Suppressor macrophage treated with lipopolysaccharide for 4 hours (primary cell): ENCODE data around the gene TBC1D9B.
A peak's percentile ranks its signal among the peaks of the same experiment; 100 is the strongest.

Source experiments
- DNase-seq: peaks from one replicate; pipeline ENCODE4 v3.0.0-alpha.2; 2020

TBC1D9B gene

DNA sequence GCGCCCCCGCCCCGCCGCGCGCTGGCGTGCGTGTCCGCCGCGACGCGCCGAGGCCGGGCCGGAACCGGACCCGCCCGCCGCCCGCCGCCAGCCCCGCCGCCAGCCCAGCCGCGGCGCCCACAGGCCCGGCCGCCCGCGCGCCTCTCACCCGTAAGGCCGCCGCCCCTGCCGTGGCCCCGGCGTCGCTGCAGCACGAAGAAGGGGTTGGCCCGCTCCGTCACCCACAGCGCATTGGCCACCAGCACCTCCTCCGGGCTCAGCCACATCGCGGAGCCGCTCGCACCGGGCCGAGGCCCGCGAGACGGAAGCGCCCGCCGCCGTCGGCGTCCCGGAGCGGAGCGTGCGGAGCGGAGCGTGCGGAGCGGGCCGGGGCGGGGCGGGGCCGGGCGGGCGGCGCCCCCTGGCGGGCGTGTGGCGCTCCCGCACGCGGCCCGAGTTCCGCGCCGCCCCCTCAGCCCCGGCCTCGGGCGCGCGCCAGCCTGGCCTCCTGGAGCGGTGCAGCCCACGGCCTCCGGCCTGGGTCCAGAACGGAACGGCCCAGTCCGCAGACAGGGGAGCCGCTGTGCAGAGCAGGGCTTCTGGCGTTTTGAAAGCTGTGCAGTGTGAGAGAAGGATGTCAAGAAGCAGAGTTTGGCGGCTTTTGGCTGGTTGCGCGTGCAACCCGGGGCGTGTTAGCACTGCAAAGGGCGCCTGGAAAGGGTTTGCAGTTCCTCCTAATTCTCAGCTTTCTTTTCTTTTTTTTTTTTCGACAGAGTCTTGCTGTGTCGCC is at the start of gene TBC1D9B:
TSS of gene TBC1D9B (minus strand) at position 342 of the 769 bp plus-strand sequence. CDS start at position 266, 76 bp downstream.
- peak; percentile 92 for DNase-seq

DNA sequence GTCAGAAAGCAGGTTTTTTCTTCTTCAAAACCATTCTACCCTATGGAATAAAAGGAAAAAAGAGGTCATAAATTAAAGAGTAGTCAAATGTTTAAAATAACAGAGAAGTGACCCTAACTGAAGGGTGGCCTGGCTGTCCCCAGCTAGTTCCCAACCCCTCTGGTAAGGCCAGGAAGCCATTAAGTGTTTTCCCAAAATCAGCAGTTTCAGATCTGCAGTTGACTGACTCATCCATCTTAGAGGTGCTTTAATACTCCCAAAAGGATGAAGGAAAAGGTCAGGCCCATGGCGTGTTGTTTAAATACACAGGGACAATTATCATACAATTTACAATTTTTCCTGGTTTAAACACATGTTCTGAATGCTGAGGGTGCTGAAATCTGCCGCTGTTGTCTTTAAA is 47.9 kb upstream of the TBC1D9B start:
- DNase-seq, result peak; percentile 35

DNA sequence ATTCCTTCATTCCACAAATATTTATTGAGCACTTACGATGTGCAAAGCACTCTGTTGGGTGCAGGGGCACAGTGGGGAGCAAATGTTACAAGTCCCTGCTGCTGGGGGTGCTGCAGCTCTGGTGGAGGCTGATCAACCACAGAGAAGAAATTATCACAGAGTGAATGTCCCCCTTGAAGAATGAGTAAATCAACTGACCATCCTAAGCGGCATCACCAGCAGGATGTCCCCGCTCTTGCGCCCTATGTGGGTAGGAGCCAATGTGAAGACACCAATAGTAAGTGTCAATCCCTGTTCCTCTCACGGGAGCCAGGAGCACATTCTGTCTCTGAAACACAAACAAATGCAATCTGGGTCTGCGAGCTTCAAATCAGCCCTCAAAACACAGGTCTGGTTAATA is 47.4 kb upstream of the TBC1D9B start:
- no peak for DNase-seq

DNA sequence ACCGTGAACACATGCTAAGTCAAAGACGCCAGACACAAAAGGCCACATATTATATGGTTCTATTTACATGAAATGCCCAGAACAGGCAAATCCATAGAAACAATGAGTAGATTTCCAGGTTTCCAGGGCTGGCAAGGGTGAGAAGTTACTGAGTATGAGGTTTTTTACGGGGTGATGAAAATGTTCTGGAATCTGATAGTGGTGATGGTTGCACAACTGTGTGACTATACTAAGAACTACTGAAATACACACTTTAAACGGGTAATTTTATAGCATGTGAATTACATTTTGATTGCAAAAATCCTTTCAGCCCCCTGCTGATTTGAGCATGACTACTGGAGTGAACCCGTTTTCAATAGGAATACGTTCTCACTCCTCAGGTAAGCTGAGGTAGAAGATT is 46.7 kb upstream of the TBC1D9B start:
- no peak for DNase-seq

DNA sequence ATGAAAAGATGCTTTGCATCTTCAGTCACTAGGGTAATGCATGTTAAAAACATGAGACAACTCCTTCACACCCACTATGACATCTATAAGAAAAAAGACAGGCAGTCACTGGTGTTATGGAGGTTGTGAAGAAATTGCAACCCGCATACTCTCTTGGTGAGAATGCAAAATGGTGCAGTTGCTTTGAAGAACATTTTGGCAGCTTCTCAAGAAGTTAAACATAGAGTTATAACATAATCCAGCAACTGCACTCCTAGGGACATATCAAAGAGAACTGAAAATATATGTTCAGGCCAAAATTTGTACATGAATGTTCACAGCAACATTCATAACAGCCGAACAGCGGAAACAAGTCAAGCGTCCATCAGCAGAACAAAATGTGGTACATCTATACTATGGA is 46.3 kb upstream of the TBC1D9B start:
- no peak for DNase-seq

DNA sequence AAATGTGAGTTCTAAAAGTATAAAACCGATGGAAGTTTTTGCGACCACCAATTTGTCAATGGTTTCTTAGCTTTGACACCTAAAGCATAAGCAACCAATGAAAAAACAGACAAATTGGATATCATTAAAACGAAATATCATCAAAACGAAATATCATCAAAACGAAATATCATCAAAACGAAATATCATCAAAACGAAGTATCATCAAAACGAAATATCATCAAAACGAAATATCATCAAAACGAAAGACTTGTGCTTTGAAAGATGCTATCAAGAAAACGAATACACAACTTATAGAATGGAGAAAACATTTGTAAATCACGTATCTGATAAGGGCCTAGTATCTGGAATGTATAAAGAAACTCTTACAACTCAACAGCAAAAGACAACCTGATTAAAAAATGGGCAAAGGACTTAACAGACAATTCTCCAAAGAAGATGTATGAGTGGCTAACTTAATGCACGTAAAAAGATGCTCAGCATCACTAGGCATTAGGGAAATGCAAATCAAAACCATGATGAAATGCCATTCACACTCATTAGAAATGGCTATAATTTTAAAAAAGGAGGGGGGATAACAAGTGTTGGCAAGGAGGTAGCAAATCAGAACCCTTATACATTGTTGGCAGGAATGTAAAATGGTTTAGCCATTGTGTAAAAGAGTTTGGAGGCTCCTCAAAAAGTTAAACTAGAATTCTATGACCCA is 29.4 kb upstream of the TBC1D9B start:
- DNase-seq, result no peak

DNA sequence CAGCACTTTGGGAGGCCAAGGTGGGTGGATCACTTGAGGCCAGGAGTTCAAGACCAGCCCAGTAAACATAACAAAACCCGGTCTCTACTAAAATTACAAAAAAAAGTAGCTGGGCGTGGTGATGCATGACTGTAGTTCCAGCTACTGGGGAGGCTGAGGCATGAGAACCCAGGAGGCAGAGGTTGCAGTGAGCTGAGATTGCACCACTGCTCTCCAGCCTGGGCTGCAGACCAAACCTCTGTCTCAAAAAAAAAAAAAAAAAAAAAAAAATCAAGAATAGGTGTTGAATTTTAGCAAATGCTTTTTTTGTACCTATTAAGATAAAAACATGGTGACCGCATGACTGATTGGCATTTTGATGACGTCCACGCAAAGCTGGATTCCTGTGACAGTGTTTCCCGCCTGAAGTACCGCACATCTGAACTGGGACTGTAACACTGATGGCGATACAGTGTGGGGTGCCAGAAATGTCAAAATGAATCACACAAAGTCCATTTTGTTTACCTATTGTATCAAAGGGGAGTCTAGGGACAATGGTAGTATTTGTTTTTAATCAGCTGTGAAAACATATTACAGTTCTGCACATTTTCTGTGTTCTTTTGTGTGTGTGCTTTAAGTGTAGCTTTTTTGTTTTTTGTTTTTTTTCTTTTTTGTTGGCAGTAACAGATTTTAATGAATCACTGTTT is 23.2 kb upstream of the TBC1D9B start:
- DNase-seq, result no peak

DNA sequence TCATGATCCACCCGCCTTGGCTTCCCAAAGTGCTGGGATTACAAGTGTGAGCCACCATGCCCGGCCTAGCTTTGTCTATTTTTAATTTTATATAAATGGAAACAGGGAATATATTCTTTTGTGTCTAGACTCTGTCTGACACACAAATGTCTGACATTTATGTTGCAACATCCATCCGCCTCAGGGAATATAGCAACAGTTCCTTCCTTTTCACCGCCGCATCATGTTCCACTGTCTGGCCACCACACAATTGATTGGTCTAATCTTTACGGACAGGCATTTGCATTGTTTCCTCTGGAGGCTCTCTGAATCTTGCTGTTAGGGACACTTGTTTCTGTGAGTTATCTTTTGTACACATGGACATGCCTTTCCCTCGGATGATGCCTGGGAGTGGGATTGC is 20.1 kb upstream of the TBC1D9B start:
- DNase-seq, result peak; percentile 28

DNA sequence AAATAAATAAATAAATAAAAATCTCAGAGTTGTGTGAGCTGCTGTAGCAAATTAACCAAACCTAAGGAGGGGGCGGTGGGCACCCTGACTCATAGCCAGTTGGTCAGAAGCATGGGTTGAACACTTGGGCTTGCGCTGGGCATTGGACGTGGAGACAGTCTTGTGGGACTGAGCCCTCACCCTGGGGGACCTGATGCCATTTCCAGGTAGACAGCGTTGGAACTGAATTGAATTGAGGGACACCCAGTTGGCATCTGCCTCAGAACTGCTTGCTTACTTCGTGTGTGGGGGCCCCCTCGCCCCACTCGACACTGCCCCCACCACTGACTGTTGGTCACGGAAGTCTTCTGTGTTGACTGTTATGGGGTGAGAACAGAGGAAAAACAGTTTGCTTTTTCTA is 19.0 kb upstream of the TBC1D9B start:
- no peak for DNase-seq

DNA sequence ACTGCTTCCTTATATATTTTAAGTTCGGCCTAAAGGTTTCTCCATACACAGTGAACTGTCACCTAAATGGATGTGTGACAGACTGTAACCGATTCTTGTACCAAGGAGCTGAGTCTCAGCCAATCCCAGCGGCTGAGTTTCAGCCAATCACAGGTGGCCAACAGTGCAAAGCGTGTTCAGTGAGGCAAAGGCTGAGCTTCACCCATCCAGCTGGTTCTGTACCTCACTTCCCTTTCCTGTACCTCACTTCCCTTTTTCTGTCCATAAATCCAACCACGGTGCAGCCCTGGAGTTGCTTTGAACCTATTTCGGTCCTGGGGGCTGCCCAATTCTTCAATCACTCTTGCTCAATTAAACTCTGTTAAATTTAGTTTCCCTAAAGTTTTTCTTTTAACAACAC is 15.7 kb upstream of the TBC1D9B start:
- peak; percentile 52 for DNase-seq

DNA sequence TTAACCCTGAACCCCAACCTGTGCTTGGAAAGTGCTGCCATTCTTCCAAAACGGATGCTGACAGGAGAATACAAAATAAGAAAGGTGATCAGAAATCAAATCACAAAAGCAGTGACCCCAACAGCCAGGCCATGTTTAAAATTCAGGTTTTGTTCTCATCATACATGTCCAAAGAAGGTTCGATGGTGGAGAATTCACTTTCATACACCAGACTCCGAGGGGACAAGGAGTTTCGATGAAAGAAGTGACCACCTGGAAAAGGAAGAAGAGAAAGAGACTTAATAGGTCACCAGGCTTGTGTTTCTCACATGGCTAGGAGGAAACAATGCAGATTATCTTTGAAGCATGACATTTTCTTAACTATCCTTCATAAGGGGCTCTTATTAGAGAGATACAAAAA is 12.5 kb upstream of the TBC1D9B start:
- no peak for DNase-seq

DNA sequence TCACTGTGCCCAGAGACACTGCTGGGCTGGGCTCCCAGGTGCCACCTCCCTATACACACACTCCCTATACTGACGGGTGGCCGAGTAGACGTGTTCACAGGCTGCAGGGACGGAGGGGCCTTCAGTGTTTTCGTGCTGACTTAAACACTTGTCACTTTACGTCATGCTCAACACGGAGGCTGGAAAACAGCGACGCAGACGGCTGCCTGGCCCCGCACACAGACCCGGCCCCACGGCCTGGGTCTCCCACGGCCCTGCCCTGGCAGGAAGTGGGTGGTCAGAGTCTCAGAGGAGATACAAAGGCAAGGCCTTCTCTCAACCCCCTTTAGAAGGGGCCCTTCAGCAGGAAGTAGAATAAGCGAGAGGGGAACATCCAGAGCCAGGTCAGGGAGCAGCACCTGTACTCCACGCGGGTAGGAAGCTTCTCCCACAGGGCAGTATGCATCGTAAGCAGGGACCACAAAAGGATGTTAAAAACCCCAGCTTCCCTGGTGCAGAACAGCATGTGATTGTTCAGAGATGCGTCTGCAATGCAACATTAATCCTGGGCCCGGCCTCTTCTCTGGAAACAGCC is 11.9 kb upstream of the TBC1D9B start:
- DNase-seq, result no peak

DNA sequence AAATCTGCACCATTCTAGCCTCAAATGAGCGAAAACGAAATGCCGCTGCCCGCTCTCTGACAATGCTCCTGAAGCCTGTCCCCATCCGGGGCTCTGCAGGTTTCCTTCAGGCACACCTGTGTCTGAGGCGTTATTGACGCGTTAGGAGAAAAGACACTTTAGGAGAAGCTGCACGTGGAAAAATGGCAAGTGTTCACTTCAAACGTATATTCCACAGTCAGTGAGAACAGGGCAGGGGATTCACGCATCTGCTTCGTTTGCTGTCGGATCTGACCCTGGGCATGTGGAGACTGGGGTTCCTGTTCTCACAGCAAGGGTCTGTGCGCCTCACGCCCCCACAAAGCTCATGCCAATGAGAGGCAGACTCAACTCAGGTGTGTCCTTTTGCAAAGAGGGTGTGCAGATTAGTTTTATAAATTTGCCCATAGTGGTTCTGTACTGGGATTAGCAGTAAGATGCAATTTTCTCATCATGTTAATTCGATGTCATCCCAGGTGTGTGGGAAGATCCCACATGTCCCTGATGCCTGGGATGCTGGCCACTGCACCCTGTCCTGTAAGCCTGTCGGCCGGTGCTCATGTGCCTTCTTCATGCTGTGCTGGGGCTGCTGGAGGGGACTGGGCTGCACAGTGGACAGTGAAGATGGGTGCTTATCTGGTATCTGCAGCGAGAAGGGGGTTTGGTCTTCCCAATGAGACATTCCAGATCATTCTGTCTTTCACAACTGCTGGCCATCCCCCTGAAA is 11.2 kb upstream of the TBC1D9B start:
- DNase-seq, result no peak

DNA sequence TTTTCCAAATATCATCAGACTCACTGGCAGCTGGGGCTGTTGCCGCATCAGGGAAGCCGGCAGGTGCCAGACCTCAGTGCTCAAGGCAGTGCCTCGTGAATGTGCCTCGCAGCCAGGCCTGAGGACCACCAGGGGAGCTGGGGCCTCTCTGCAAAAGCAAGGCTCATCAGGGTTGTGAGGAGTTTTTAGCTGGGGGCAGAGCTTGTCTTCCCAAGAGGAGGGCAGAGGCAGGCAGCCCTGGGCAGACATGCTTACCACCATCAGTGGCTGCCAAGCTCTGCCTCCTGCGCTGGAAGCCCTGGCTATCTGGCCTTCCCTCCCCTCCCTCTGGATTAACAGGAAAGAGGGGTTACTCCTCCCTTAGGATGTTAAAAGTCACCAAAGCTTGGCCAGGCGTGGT is 8.8 kb upstream of the TBC1D9B start:
- no peak for DNase-seq

DNA sequence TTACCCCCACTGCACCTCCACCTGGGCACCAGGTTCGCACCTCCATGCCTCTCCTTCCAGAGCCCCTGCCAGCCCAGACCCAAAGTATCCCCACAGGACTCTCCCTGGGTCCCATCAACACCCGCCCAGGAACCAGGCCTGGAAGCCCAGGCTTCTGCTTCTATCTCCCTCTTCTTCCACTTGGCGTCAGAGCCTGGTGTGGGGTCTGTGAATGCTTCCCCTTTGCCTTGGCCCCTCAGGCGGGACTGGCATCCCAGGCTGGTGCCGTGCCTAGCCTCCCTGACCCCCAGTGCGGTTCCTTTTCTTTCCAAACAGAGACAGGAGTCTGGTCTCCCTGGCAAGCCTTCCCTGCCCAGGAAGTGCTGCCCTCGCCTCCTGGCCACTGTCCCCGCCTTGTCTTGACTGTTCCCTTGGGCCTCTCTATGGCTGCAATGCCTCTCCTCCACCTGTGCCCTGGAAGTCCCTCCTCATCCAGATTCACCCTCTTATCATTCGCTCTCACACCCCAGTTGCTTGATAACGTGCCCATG is 7.8 kb upstream of the TBC1D9B start:
- no peak for DNase-seq

DNA sequence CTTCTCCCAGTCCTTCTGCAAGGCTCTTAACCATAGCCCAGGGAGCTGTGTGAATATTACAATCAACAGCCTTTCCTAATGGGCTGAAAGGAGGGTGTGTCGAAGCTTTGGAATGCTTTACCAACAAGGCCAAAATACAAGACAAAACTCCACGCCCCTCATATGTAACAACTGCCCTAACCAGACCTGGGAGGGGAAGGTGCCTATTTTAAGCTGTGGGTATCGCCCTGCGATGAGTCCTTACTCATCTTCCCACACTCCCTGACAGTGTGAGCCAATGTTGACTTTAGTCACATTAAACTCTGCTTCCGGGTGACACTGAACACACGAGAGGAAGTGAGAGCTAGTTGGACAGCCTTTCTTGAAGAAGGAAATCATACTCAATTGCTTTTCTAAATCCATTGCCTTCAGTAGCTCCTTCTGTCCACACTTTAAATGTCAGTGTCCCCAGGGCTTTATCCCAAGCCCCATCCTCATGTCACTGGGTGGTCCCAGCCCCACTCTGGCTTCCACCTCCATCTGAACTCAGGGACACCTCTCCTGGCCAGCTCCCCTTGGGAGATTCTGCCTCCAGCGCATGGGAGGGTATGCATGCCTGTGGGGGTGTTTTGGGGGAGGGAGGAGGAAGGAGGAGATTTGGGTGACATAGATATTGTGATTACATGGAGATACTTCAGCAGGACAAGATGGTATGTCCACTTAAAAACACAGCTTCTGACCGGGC is 6.5 kb upstream of the TBC1D9B start:
- DNase-seq, result peak; percentile 91

DNA sequence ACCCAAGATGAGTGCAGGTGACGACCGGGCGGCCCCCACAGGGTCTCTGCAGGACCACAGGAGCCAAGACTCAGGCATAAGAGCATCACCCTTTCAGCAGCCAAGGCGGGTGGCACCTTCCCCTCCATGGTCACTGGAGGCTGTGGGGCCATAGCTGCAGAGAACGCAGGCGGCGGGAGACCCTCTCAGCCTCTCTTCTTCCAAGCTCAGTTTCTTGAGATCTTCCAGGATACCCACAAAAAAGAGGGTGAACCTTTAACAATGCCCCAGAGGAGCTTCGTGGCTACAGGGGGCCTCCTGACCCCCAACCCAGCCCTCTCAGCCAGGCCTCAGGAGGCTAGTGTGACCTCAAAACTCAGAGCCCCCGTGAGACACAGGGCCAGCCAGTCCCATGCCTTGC is 5.8 kb upstream of the TBC1D9B start:
- no peak for DNase-seq

DNA sequence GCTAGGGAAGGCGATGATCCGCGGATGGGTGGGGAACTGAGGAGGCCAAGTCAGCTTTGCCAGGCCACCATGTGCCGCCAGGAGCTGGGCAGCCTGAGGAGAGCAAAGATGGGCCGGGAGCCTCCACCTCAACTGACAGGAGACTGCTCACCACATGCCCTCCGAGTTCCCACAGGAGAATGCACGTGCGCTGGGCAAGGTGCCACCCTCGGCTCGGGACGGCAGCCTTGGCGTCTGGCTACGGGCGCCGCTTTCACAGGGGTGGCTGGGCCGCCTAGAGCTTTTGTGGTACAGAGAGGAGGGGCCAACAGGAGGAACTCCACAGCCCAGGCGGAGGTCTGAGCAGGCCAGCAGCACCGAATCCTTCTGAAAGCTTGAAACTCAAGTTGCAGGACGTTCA is 5.3 kb upstream of the TBC1D9B start:
- no peak for DNase-seq

DNA sequence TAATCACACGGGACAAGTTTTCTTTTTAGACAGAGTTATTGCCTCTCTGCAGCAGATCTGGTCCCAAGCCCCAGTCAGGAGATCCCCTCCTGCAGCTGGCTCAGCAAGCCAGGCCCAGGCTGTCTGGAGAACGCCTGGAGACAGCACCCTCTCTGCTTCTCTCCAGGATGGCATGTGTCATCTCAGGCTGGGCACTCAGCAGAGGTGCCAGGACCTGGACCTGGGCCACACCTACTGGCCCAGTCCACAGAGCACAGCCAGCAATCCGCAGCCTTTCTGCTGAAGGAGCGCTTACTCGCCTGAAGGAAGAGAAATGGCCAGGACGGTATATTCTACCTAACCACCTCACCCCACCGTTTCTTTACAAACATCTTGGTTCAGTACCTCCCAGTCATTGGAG is 4.7 kb upstream of the TBC1D9B start:
- no peak for DNase-seq

DNA sequence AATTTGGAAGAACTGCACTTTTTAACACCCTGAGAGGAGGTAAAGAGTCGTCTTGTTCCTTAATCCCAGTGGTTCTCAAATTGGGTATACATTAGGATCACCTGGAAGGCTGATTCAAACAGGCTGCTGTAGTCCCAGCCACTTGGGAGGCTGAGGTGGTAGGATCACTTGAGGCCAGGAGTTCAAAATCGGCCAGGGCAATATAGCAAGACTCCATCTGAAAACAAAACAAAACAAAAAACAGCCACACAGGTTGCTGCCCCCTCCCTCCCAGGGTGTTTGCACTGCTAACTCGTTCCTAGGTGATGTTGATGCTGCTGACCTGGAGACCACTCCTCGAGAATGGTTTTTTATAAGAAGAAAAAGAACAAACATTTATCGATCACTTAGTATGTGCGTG is 1.5 kb upstream of the TBC1D9B start:
- no peak for DNase-seq

DNA sequence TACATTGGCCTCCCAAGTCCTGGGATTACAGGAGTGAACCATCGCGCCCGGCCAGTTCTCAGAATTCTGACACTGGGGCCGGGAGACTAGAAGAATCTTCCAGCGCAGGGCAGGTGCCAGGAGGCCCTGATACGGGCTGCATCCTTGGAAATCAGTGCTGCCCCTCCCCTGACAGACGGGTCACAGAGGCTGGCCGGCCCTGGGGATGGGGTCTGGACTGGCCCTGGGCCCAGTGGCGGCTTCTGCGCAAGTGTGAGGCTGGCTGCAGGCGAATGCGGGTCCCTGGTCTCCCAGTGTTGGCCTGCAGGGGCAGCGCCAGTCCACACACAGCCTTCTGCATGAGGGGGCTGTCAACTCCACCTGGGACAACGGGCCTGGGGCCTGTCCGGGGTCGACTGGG is 831 bp upstream of the TBC1D9B start:
- DNase-seq, result no peak
